ENCODE data around the gene MYLK4. TPM values are rescaled to one million over a fixed set of nuclear protein-coding genes. Genes with fewer than 3 reads are reported as not detected.

Gene MYLK4
- total and polyA plus RNA-seq, 9 donors, result 0.24 to 0.83 (median 0.50) TPM

DNA sequence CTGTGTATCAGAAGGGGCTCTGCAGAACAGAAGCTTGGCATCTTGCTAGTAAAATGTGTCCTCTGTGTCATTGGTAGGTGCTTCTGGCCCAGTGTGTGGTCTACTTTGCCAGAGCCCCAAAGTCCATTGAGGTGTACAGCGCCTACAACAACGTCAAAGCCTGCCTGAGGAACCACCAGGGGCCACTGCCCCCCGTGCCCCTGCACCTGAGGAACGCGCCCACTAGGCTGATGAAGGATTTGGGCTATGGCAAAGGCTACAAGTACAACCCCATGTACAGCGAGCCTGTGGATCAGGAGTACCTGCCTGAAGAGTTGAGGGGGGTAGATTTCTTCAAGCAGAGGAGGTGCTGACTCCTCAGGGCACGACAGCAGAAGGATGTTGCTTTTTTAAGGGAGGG is 34.2 kb upstream of the MYLK4 start:
- no peaks in the 10 kb centered on the region for H3K27me3 ChIP-seq
- intact Hi-C loops (cut with DNase I), result no loop called here
- 90 to 93% (median 93%) methylated on average over 7 of the region's 7 CpGs for WGBS, 3 donors
- no peaks in the 10 kb centered on the region for H3K36me3 ChIP-seq
- TF ChIP-seq EP300 (IDR thresholded peaks at IDR 0.05) (no peak), POLR2A (IDR thresholded peaks at IDR 0.05) (no peak)
- TF ChIP-seq, protein P1, sequence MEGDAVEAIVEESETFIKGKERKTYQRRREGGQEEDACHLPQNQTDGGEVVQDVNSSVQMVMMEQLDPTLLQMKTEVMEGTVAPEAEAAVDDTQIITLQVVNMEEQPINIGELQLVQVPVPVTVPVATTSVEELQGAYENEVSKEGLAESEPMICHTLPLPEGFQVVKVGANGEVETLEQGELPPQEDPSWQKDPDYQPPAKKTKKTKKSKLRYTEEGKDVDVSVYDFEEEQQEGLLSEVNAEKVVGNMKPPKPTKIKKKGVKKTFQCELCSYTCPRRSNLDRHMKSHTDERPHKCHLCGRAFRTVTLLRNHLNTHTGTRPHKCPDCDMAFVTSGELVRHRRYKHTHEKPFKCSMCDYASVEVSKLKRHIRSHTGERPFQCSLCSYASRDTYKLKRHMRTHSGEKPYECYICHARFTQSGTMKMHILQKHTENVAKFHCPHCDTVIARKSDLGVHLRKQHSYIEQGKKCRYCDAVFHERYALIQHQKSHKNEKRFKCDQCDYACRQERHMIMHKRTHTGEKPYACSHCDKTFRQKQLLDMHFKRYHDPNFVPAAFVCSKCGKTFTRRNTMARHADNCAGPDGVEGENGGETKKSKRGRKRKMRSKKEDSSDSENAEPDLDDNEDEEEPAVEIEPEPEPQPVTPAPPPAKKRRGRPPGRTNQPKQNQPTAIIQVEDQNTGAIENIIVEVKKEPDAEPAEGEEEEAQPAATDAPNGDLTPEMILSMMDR (IDR thresholded peaks at IDR 0.05), result no peak
- no peak for DNase-seq
- no peak overlapping the region for H3K4me3 ChIP-seq
- H3K9me3 ChIP-seq, result no peaks in the 10 kb centered on the region
- no peak overlapping the region for H3K27ac ChIP-seq
- H3K4me1 ChIP-seq (ENCODE audit: insufficient read depth), result no peaks in the 10 kb centered on the region

DNA sequence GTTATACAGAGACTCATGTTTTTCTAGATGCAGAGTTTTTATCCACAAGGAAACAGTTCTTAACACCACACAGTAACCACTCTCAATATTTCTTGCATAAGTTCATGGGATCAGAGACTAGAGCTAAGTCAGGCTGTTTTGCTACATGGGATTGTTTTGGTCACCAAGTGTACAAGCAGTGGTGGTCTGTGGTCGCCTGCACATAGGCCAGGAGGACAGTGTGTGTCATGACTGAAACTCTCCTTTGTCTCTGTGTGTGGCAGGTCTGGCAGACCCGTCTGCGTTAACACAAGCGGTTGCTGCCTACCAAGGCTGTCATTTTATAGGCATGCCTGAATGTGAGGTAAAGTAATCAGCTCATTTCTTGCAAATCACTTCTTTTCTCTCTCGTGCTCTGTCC is 33.3 kb upstream of the MYLK4 start:
- intact Hi-C loops (cut with DNase I), result no loop called here
- DNase-seq, result no peak
- no peak overlapping the region for H3K4me3 ChIP-seq
- 79 to 89% (median 79%) methylated on average over 5 of the region's 5 CpGs for WGBS, 3 donors
- no peaks in the 10 kb centered on the region for H3K27me3 ChIP-seq
- TF ChIP-seq POLR2A (IDR thresholded peaks at IDR 0.05) (no peak), EP300 (IDR thresholded peaks at IDR 0.05) (no peak)
- TF ChIP-seq, protein P1 (IDR thresholded peaks at IDR 0.05), result no peak
- H3K4me1 ChIP-seq (ENCODE audit: insufficient read depth), result no peaks in the 10 kb centered on the region
- H3K27ac ChIP-seq, result no peak overlapping the region
- no peaks in the 10 kb centered on the region for H3K36me3 ChIP-seq
- H3K9me3 ChIP-seq, result no peaks in the 10 kb centered on the region

DNA sequence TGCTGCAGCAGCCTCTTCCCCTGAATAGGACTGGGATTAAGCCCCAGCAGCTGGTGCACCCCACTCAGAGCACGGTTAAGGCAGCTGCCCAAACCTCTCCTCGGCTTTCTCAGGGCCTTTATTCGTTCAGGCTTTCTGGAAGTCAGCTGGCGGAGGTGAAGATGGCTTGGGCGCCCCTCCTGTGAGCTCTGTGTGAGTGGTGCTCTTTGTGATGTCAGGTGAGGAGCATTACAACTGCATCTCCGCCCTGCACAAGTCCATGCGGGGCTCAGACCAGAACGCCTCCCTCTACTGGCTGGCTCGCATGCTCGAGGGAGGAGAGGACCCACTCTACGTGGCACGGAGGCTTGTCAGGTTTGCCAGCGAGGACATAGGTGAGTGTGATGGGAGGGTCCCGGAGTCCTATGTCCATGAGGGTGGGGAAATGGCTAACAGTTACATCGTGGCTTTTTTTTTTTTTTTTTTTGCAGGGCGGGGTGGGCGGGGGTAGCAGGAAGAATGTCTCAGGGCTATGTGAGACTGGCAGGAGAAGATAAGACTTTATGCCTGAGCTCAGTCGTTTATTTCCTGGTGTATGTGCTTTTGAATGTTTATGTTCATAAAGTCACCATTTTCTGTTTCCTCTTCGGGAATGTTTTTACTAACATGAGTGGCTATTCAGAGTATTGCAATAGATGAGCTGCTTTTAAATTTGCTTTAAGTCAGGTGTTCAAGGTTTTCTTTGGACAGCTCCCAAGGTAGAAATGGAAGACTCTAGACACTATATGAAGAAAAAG is 32.7 kb upstream of the MYLK4 start:
- H3K27me3 ChIP-seq, result no peaks in the 10 kb centered on the region
- 68 to 79% (median 73%) methylated on average over 19 of the region's 19 CpGs for WGBS, 3 donors
- no peak for DNase-seq
- H3K4me3 ChIP-seq, result no peak overlapping the region
- H3K36me3 ChIP-seq, result no peaks in the 10 kb centered on the region
- no peaks in the 10 kb centered on the region for H3K9me3 ChIP-seq
- no peaks in the 10 kb centered on the region for H3K4me1 ChIP-seq (ENCODE audit: insufficient read depth)
- no peak overlapping the region for H3K27ac ChIP-seq
- intact Hi-C loops (cut with DNase I), result no loop called here
- no peak for TF ChIP-seq POLR2A (IDR thresholded peaks at IDR 0.05)
- TF ChIP-seq, protein P1 (IDR thresholded peaks at IDR 0.05), result no peak
- no peak for TF ChIP-seq EP300 (IDR thresholded peaks at IDR 0.05)

DNA sequence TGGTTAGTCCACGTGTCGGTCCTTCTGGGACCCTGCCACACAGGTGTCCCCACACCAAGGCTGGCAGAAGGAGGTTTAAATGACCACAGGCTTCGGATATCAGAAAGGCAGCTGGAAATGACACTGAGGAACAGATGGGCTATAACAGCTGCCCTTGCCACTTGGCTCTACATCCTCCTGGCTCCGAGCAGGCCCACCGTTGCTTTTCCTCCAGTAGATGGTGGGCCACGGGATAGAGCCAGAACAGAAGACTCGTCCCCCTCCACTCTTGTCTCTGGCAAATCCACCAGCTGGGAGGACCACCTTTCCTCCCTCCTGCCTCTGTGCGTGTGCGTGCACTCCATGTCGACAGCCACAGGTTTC is 32.1 kb upstream of the MYLK4 start:
- Histone ChIP-seq H3K4me3 (no peak overlapping the region), H3K36me3 (no peaks in the 10 kb centered on the region), H3K4me1 (ENCODE audit: insufficient read depth) (no peaks in the 10 kb centered on the region), H3K27me3 (no peaks in the 10 kb centered on the region), H3K9me3 (no peaks in the 10 kb centered on the region), H3K27ac (no peak overlapping the region)
- DNase-seq, result no peak
- no peak for TF ChIP-seq POLR2A (IDR thresholded peaks at IDR 0.05)
- TF ChIP-seq, protein P1 (IDR thresholded peaks at IDR 0.05), result no peak
- intact Hi-C loops (cut with DNase I), result no loop called here
- WGBS, 3 donors, result 73 to 90% (median 77%) methylated on average over 10 of the region's 10 CpGs
